HAP-1 (cell line): Measurements from ENCODE around the gene DNMT1.
A peak's percentile ranks its signal among the peaks of the same experiment; 100 is the strongest.

Experiments
- DNase-seq, 2 experiments: peaks; one replicate each; pipeline ENCODE4 v3.0.0-alpha.2; 2016 to 2020; ENCODE audit warnings: low spot score in 2 of 2
- H3K27me3 ChIP-seq: fragments of 250-450 bp; sonication (Bioruptor Pico); 2 replicates; pipeline ENCODE4 v1.5.1; 2020; ENCODE audit warnings: low read depth, mild to moderate bottlenecking, moderate library complexity
- H3K36me3 ChIP-seq: fragments of 250-450 bp; sonication (Bioruptor Pico); replicated peaks from 2 replicates; pipeline ENCODE4 v1.5.1; 2020; ENCODE audit warnings: mild to moderate bottlenecking
- H3K4me1 ChIP-seq: fragments of 250-450 bp; sonication (Bioruptor Pico); 2 replicates; pipeline ENCODE4 v1.5.1; 2020; ENCODE audit warnings: mild to moderate bottlenecking
- H3K4me3 ChIP-seq: fragments of 250-450 bp; sonication (Bioruptor Pico); 2 replicates; pipeline ENCODE4 v1.5.1; 2020; ENCODE audit warnings: mild to moderate bottlenecking, moderate library complexity
- H3K9me3 ChIP-seq: fragments of 250-450 bp; sonication (Bioruptor Pico); 2 replicates; pipeline ENCODE4 v1.5.1; 2020; ENCODE audit warnings: mild to moderate bottlenecking, moderate library complexity
- in situ Hi-C: fragments of 300-500 bp; cut with MboI; formaldehyde crosslinking; loops from 3 replicates; pipeline ENCODE4 v1.14.3; 2020; ENCODE audit warnings: low sequenced_read_pairs, inconsistent platforms, mixed read lengths

DNMT1 gene

GRCh38 chr19:10093295-10094186 lies 101.2 kb downstream of the DNMT1 start:
- no peaks in the 10 kb centered on the region for H3K36me3 ChIP-seq
- H3K9me3 ChIP-seq: peaks cover 3% of the 10 kb centered on the region
- in situ Hi-C loops: no loop called here
- peaks cover 7% of the 10 kb centered on the region; the same call in 1 of the 2 replicates for H3K4me1 ChIP-seq
- peaks cover 5% of the 10 kb centered on the region for H3K27me3 ChIP-seq
- H3K4me3 ChIP-seq: no peak overlapping the region
- DNase-seq: no peak

- H3K9me3 ChIP-seq: peaks cover 3% of the 10 kb centered on the region
- no peak for DNase-seq
- H3K36me3 ChIP-seq: no peaks in the 10 kb centered on the region
- H3K27me3 ChIP-seq: peaks cover 5% of the 10 kb centered on the region
- H3K4me3 ChIP-seq: no peak overlapping the region
- in situ Hi-C loops: no loop called here
- H3K4me1 ChIP-seq: peaks cover 7% of the 10 kb centered on the region; the same call in 1 of the 2 replicates
These were observed 102.0 kb downstream of the DNMT1 start for GRCh38 chr19:10092648-10093294.

- no peaks in the 10 kb centered on the region for H3K36me3 ChIP-seq
- peaks cover 7% of the 10 kb centered on the region; the same call in 1 of the 2 replicates for H3K4me1 ChIP-seq
- in situ Hi-C loops: no loop called here
- H3K27me3 ChIP-seq: peaks cover 5% of the 10 kb centered on the region
- no peak overlapping the region for H3K4me3 ChIP-seq
- peaks cover 3% of the 10 kb centered on the region for H3K9me3 ChIP-seq
- DNase-seq: no peak
These were observed 102.7 kb downstream of the DNMT1 start for GRCh38 chr19:10091895-10092641.

- H3K4me3 ChIP-seq: no peak overlapping the region
- in situ Hi-C loops: no loop called here
- H3K4me1 ChIP-seq: peaks cover 4% of the 10 kb centered on the region; the same call in 1 of the 2 replicates
- H3K36me3 ChIP-seq: no peaks in the 10 kb centered on the region
- H3K9me3 ChIP-seq: peaks cover 3% of the 10 kb centered on the region
- H3K27me3 ChIP-seq: peaks cover 5% of the 10 kb centered on the region
- DNase-seq: no peak
These were observed 103.4 kb downstream of the DNMT1 start for GRCh38 chr19:10091370-10091687.

- in situ Hi-C loops: no loop called here
- no peak for DNase-seq
- Histone ChIP-seq H3K27me3 (no peaks in the 10 kb centered on the region), H3K4me3 (no peak overlapping the region), H3K9me3 (no peaks in the 10 kb centered on the region; the same call in 1 of the 2 replicates), H3K36me3 (no peaks in the 10 kb centered on the region), H3K4me1 (no peaks in the 10 kb centered on the region)
These were observed 104.9 kb downstream of the DNMT1 start for GRCh38 chr19:10089801-10090375.

- Histone ChIP-seq H3K27me3 (no peaks in the 10 kb centered on the region), H3K36me3 (no peaks in the 10 kb centered on the region), H3K9me3 (no peaks in the 10 kb centered on the region; the same call in 1 of the 2 replicates), H3K4me3 (no peak overlapping the region), H3K4me1 (no peaks in the 10 kb centered on the region)
- in situ Hi-C loops: no loop called here
- DNase-seq: no peak
These were observed 105.7 kb downstream of the DNMT1 start for GRCh38 chr19:10088949-10089554.

GRCh38 chr19:10087296-10088061 lies 107.3 kb downstream of the DNMT1 start:
- no peak for DNase-seq
- Histone ChIP-seq H3K4me1 (no peaks in the 10 kb centered on the region), H3K4me3 (peak overlapping the region; percentile 48; the same call in 1 of the 2 replicates), H3K27me3 (0 out of 2 replicates have a peak, but pooled peaks cover 2% of the 10 kb centered on the region), H3K36me3 (no peaks in the 10 kb centered on the region), H3K9me3 (no peaks in the 10 kb centered on the region; the same call in 1 of the 2 replicates)
- in situ Hi-C loops: no loop called here

GRCh38 chr19:10086591-10087192 lies 108.1 kb downstream of the DNMT1 start:
- DNase-seq: peak in 1 of 2 experiments; percentile 22
- H3K27me3 ChIP-seq: 0 out of 2 replicates have a peak, but pooled peaks cover 2% of the 10 kb centered on the region
- no peaks in the 10 kb centered on the region for H3K4me1 ChIP-seq
- H3K36me3 ChIP-seq: no peaks in the 10 kb centered on the region
- H3K4me3 ChIP-seq: peak overlapping the region; percentile 48
- no peaks in the 10 kb centered on the region; the same call in 1 of the 2 replicates for H3K9me3 ChIP-seq
- in situ Hi-C loops: no loop called here

- Histone ChIP-seq H3K4me1 (no peaks in the 10 kb centered on the region), H3K36me3 (no peaks in the 10 kb centered on the region), H3K27me3 (0 out of 2 replicates have a peak, but pooled peaks cover 2% of the 10 kb centered on the region), H3K4me3 (peak within 1 kb of the TSS; percentile 48), H3K9me3 (no peaks in the 10 kb centered on the region; the same call in 1 of the 2 replicates)
- DNase-seq: peak in 1 of 2 experiments; percentile 64
- in situ Hi-C loops: no loop called here
These were observed 108.8 kb downstream of the DNMT1 start, which contains the start of gene SHFL for GRCh38 chr19:10085641-10086590. SHFL (plus strand) TSS chr19:10086317; CDS start chr19:10086428, 111 bp downstream.

GRCh38 chr19:10084803-10085202 lies 110.0 kb downstream of the DNMT1 start:
- H3K36me3 ChIP-seq: no peaks in the 10 kb centered on the region
- no peak for DNase-seq
- H3K4me3 ChIP-seq: no peak overlapping the region
- H3K27me3 ChIP-seq: peaks cover 2% of the 10 kb centered on the region; the same call in 1 of the 2 replicates
- H3K4me1 ChIP-seq: no peaks in the 10 kb centered on the region
- in situ Hi-C loops: no loop called here
- no peaks in the 10 kb centered on the region; the same call in 1 of the 2 replicates for H3K9me3 ChIP-seq

GRCh38 chr19:10083911-10084310 lies 110.8 kb downstream of the DNMT1 start:
- Histone ChIP-seq H3K36me3 (no peaks in the 10 kb centered on the region), H3K4me3 (no peak overlapping the region), H3K4me1 (no peaks in the 10 kb centered on the region), H3K9me3 (no peaks in the 10 kb centered on the region; the same call in 1 of the 2 replicates), H3K27me3 (peaks cover 2% of the 10 kb centered on the region; the same call in 1 of the 2 replicates)
- in situ Hi-C loops: no loop called here
- no peak for DNase-seq
